PC-3 (cell line): ENCODE measurements around the gene SHISA6. TPM values are rescaled to one million over a fixed set of nuclear protein-coding genes. Genes with fewer than 3 reads are reported as not detected.

Experiments used
- ATAC-seq: fragments of 200-7000 bp; cut with Tn5 transposase; 2 replicates; pipeline ENCODE4 v1.9.1; 2020; ENCODE audit warnings: mild to moderate bottlenecking, moderate library complexity
- BruUV-seq: library from RNA; stranded (reverse); fragments of 400-500 nt; replicated peaks from 2 replicates; lab custom pipeline; 2021; lab: Mats Ljungman, UMichigan
- CTCF ChIA-PET: fragments of 300-600 bp; sonication (Branson Sonifier 250); formaldehyde crosslinking; loops from one replicate; lab custom pipeline; 2022; ENCODE audit warnings: antibody characterized with exemption; lab: Charles Lee
- POLR2A ChIA-PET: fragments of 300-600 bp; sonication (Branson Sonifier 250); formaldehyde crosslinking; loops from one replicate; lab custom pipeline; 2022; ENCODE audit warnings: antibody characterized with exemption; ENCODE audit not compliant: unreplicated experiment; lab: Charles Lee
- DNase-seq: peaks from one replicate; pipeline ENCODE4 v3.0.0-alpha.2; 2015
- H2AFZ ChIP-seq: fragments of 300-600 bp; sonication (generic); 2 replicates; pipeline ENCODE4 v1.6.0; 2016; ENCODE audit warnings: antibody characterized with exemption, low read length
- H3F3A ChIP-seq: fragments of 300-600 bp; sonication (generic); one replicate; pipeline ENCODE4 v1.6.0; 2017; ENCODE audit warnings: antibody characterized with exemption, low read length, control low read depth, mild to moderate bottlenecking; ENCODE audit not compliant: unreplicated experiment
- H3K27ac ChIP-seq: fragments of 300-600 bp; sonication (generic); 2 replicates; pipeline ENCODE4 v1.5.1; 2016; ENCODE audit warnings: mild to moderate bottlenecking, low read length
- H3K27me3 ChIP-seq: fragments of 300-600 bp; sonication (generic); 2 replicates; pipeline ENCODE4 v1.6.1; 2016; ENCODE audit warnings: low read length, mixed read lengths
- H3K36me3 ChIP-seq: fragments of 300-600 bp; sonication (generic); 2 replicates; pipeline ENCODE4 v1.6.1; 2016; ENCODE audit warnings: low read depth, mixed run types, low read length, mixed read lengths
- H3K4me1 ChIP-seq: fragments of 300-600 bp; sonication (generic); 2 replicates; pipeline ENCODE4 v1.5.1; 2016; ENCODE audit warnings: low read length; ENCODE audit not compliant: insufficient read depth
- H3K4me2 ChIP-seq: fragments of 300-600 bp; sonication (generic); 2 replicates; pipeline ENCODE4 v1.6.0; 2016; ENCODE audit warnings: low read length
- H3K4me3 ChIP-seq: fragments of 300-600 bp; sonication (generic); 2 replicates; pipeline ENCODE4 v1.5.1; 2016; ENCODE audit warnings: mild to moderate bottlenecking, low read length, mixed read lengths
- H3K79me2 ChIP-seq: fragments of 300-600 bp; sonication (generic); 2 replicates; pipeline ENCODE4 v1.6.1; 2017; ENCODE audit warnings: low read length, mixed read lengths
- H3K9ac ChIP-seq: fragments of 300-600 bp; sonication (generic); 2 replicates; pipeline ENCODE4 v1.6.0; 2016; ENCODE audit warnings: mild to moderate bottlenecking, low read length
- H3K9me2 ChIP-seq: fragments of 300-600 bp; sonication (generic); replicated peaks from 2 replicates; pipeline ENCODE4 v1.6.1; 2016; ENCODE audit warnings: mixed run types, low read length, mixed read lengths
- H3K9me3 ChIP-seq: fragments of 300-600 bp; sonication (generic); 2 replicates; pipeline ENCODE4 v1.6.1; 2016; ENCODE audit warnings: low read length, mixed read lengths
- H4K20me1 ChIP-seq: fragments of 300-600 bp; sonication (generic); 2 replicates; pipeline ENCODE4 v1.6.1; 2016; ENCODE audit warnings: low read length, mixed read lengths
- EZH2 ChIP-seq: fragments of 300-600 bp; sonication (generic); IDR thresholded peaks from one replicate; pipeline ENCODE4 v1.6.1; 2017; ENCODE audit warnings: antibody characterized with exemption, mild to moderate bottlenecking, low read length; ENCODE audit not compliant: unreplicated experiment
- EZH2phosphoT487 ChIP-seq: fragments of 300-600 bp; sonication (generic); IDR thresholded peaks from 2 replicates; pipeline ENCODE4 v1.6.1; 2018; ENCODE audit warnings: mild to moderate bottlenecking, antibody characterized with exemption, low read length, borderline replicate concordance
- intact Hi-C: fragments of 100-400 bp; cut with micrococcal nuclease; formaldehyde crosslinking; loops from 2 replicates; pipeline ENCODE4 v1.9.0; 2023
- total RNA-seq: library from RNA; depleted of rRNA; stranded (reverse); fragments of >200 nt; gene quantifications from 2 replicates; pipeline ENCODE4 v1.2.3, GENCODE V29; 2014
- TF ChIP-seq, protein P1 (sequence below): fragments of 300-600 bp; sonication (generic); conservative IDR thresholded peaks from 2 replicates; pipeline ENCODE4 v1.5.1; 2017; ENCODE audit warnings: antibody characterized with exemption, low read depth, mild to moderate bottlenecking, low read length

The SHISA6 gene
- total RNA-seq, 1 experiment from 2014 or later = not detected

DNA sequence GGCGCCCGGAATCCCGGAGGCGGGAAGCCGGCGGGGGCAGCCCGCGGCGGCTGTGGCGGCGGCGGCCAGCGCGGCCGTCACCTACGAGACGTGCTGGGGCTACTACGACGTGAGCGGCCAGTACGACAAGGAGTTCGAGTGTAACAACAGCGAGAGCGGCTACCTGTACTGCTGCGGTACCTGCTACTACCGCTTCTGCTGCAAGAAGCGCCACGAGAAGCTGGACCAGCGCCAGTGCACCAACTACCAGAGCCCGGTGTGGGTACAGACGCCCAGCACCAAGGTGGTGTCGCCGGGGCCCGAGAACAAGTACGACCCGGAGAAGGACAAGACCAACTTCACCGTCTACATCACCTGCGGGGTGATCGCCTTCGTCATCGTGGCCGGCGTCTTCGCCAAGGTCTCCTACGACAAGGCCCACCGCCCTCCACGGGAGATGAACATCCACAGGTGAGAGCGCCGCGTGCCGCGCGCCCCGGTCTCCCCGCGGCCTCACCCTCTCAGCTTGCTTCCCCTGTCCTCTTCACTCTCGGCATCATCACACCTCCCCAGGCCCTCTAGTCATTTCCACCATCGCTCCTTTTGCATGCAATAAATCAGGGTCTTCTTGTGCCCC is 706 bp downstream of the SHISA6 start:
- Histone ChIP-seq H3K4me2 (no peak overlapping the region), H3K4me1 (no peaks in the 10 kb centered on the region), H3K27ac (no peak overlapping the region), H4K20me1 (no peaks in the 10 kb centered on the region), H3K9ac (no peak overlapping the region), H3K9me3 (no peaks in the 10 kb centered on the region), H3K4me3 (no peak overlapping the region), H2AFZ (no peak overlapping the region), H3F3A (no peaks in the 10 kb centered on the region), H3K79me2 (no peaks in the 10 kb centered on the region), H3K9me2 (no peaks in the 10 kb centered on the region), H3K36me3 (no peaks in the 10 kb centered on the region), H3K27me3 (no peaks in the 10 kb centered on the region)
- TF ChIP-seq EZH2 (no peak), EZH2phosphoT487 (no peak)
- TF ChIP-seq, protein P1, sequence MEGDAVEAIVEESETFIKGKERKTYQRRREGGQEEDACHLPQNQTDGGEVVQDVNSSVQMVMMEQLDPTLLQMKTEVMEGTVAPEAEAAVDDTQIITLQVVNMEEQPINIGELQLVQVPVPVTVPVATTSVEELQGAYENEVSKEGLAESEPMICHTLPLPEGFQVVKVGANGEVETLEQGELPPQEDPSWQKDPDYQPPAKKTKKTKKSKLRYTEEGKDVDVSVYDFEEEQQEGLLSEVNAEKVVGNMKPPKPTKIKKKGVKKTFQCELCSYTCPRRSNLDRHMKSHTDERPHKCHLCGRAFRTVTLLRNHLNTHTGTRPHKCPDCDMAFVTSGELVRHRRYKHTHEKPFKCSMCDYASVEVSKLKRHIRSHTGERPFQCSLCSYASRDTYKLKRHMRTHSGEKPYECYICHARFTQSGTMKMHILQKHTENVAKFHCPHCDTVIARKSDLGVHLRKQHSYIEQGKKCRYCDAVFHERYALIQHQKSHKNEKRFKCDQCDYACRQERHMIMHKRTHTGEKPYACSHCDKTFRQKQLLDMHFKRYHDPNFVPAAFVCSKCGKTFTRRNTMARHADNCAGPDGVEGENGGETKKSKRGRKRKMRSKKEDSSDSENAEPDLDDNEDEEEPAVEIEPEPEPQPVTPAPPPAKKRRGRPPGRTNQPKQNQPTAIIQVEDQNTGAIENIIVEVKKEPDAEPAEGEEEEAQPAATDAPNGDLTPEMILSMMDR = no peak
- ATAC-seq = no peak
- DNase-seq = no peak
- intact Hi-C loops = no loop called here
- CTCF ChIA-PET = no interaction called here
- BruUV-seq = no TSS peak
- POLR2A ChIA-PET = no interaction called here

DNA sequence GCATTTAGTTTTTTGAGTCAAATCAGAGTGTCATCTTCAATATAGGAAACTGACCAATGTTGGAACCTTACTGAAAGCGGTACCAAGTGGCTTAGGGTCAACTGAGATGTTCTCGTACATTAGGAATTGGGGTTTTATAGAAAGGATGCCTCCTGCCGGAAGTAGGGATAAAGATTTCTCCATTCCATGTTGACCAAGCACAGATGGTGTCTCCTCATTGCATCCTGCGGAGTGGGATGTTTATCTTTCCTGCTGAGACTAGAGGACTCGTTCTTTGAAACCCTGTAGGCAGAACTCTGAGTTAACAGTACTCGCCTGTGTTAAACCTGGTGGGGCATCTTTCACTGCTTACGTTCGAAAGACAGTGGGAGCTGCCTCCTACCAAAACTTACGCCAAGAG is 1.4 kb downstream of the SHISA6 start:
- no peak for ATAC-seq
- H3K9me2 ChIP-seq = no peaks in the 10 kb centered on the region
- TF ChIP-seq, protein P1 = no peak
- no peak for TF ChIP-seq EZH2phosphoT487
- no peak for TF ChIP-seq EZH2
- POLR2A ChIA-PET = no interaction called here
- no peaks in the 10 kb centered on the region for H3K4me1 ChIP-seq
- no peak overlapping the region for H2AFZ ChIP-seq
- H3K36me3 ChIP-seq = no peaks in the 10 kb centered on the region
- no peak overlapping the region for H3K27ac ChIP-seq
- no peaks in the 10 kb centered on the region for H3K79me2 ChIP-seq
- intact Hi-C loops = no loop called here
- H3F3A ChIP-seq = no peaks in the 10 kb centered on the region
- no peak for DNase-seq
- H4K20me1 ChIP-seq = no peaks in the 10 kb centered on the region
- H3K27me3 ChIP-seq = no peaks in the 10 kb centered on the region
- H3K9me3 ChIP-seq = no peaks in the 10 kb centered on the region
- H3K9ac ChIP-seq = no peak overlapping the region
- no peak overlapping the region for H3K4me2 ChIP-seq
- no peak overlapping the region for H3K4me3 ChIP-seq
- BruUV-seq = no TSS peak
- CTCF ChIA-PET = no interaction called here

DNA sequence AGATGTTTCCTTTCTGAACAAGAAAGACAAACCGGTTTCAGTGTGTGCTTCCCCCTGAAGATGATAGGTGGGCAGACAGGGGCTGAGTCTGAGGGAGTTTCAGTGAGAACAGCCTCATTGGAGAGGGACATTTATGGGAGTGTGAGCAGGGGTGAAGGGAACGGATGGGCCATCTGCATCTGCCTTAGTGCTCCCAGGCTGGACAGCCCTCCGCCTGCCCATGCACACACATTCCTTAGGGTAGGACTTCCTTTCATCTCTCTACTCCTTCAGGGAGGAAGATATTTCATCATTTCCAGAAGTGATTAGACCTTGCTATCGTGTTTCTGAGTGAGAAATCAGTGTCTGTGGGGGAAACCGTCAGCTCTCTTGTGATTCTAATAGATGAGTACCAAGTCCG is 3.8 kb downstream of the SHISA6 start:
- intact Hi-C loops = no loop called here
- POLR2A ChIA-PET = no interaction called here
- no peak overlapping the region for H3K4me2 ChIP-seq
- H4K20me1 ChIP-seq = no peaks in the 10 kb centered on the region
- DNase-seq (no peak), ATAC-seq (no peak)
- no peak overlapping the region for H3K27ac ChIP-seq
- no peaks in the 10 kb centered on the region for H3K79me2 ChIP-seq
- no peak for TF ChIP-seq EZH2
- TF ChIP-seq, protein P1 = no peak
- TF ChIP-seq EZH2phosphoT487 = no peak
- CTCF ChIA-PET = no interaction called here
- no peaks in the 10 kb centered on the region for H3K27me3 ChIP-seq
- BruUV-seq = no TSS peak
- no peak overlapping the region for H3K4me3 ChIP-seq
- no peaks in the 10 kb centered on the region for H3F3A ChIP-seq
- H3K36me3 ChIP-seq = no peaks in the 10 kb centered on the region
- no peak overlapping the region for H3K9ac ChIP-seq
- no peaks in the 10 kb centered on the region for H3K9me2 ChIP-seq
- H3K9me3 ChIP-seq = no peaks in the 10 kb centered on the region
- H3K4me1 ChIP-seq = no peaks in the 10 kb centered on the region
- no peak overlapping the region for H2AFZ ChIP-seq
